HepG2 (cell line): ENCODE measurements around the gene ANTXR1. TPM values are rescaled to one million over a fixed set of nuclear protein-coding genes. Genes with fewer than 3 reads are reported as not detected.

ENCODE experiments used
- AGO2 ChIP-seq: fragments of 200-400 bp; formaldehyde crosslinking; optimal IDR thresholded peaks from 2 replicates; pipeline ENCODE3; 2017; ENCODE audit warnings: mild to moderate bottlenecking, low read depth, low read length, moderate library complexity
- AKAP8 ChIP-seq: sonication (generic); formaldehyde crosslinking; IDR thresholded peaks from 2 replicates; pipeline ENCODE4 v1.5.1; 2020; ENCODE audit warnings: mild to moderate bottlenecking, missing genetic modification reagents
- BCL3 ChIP-seq: sonication (generic); formaldehyde crosslinking; IDR thresholded peaks from 2 replicates; pipeline ENCODE4 v1.5.1; 2020; ENCODE audit warnings: mild to moderate bottlenecking, missing genetic modification reagents, moderate library complexity
- BCL6 ChIP-seq: IDR thresholded peaks from 2 replicates; pipeline ENCODE4 v1.6.1; 2016; ENCODE audit warnings: missing genetic modification reagents, missing compliant biosample characterization
- DNMT3B ChIP-seq: conservative IDR thresholded peaks from 2 replicates; pipeline ENCODE4 v1.6.1; 2016; ENCODE audit warnings: missing biosample characterization, control low read depth
- EHMT2 ChIP-seq: fragments of 200-600 bp; sonication (generic); IDR thresholded peaks from 2 replicates; pipeline ENCODE4 v1.7.0; 2017; ENCODE audit warnings: antibody characterized with exemption, low read depth, low read length, borderline replicate concordance
- FOXP1 ChIP-seq, 2 experiments: fragments of 450-650 bp in 1 of 2; IDR thresholded peaks; 2 replicates each; pipeline ENCODE4 v1.6.1; 2017 to 2018; ENCODE audit warnings: antibody characterized with exemption in 1 of 2
- GLMP ChIP-seq: sonication (generic); formaldehyde crosslinking; IDR thresholded peaks from 2 replicates; pipeline ENCODE4 v1.9.0; 2021; ENCODE audit warnings: missing genetic modification reagents, mild to moderate bottlenecking, borderline replicate concordance
- HOXA9 ChIP-seq: sonication (generic); formaldehyde crosslinking; IDR thresholded peaks from 2 replicates; pipeline ENCODE4 v1.8.1; 2022; ENCODE audit warnings: missing genetic modification reagents, mild to moderate bottlenecking, moderate library complexity, borderline replicate concordance
- KDM1A ChIP-seq: IDR thresholded peaks from 2 replicates; pipeline ENCODE4 v1.6.1; 2016; ENCODE audit warnings: missing compliant biosample characterization
- MTERF4 ChIP-seq: sonication (generic); formaldehyde crosslinking; IDR thresholded peaks from 2 replicates; pipeline ENCODE4 v1.8.0; 2023; ENCODE audit warnings: mild to moderate bottlenecking, missing genetic modification reagents
- NFKB2 ChIP-seq: sonication (generic); formaldehyde crosslinking; IDR thresholded peaks from 2 replicates; pipeline ENCODE4 v1.4.0; 2020; ENCODE audit warnings: missing genetic modification reagents, borderline replicate concordance
- NKX3-1 ChIP-seq: sonication (generic); formaldehyde crosslinking; IDR thresholded peaks from 2 replicates; pipeline ENCODE4 v1.5.0; 2020; ENCODE audit warnings: missing genetic modification reagents
- SOX5 ChIP-seq: IDR thresholded peaks from 2 replicates; pipeline ENCODE4 v1.6.1; 2016; ENCODE audit warnings: borderline replicate concordance
- SPEN ChIP-seq: sonication (generic); formaldehyde crosslinking; IDR thresholded peaks from 2 replicates; pipeline ENCODE4 v1.5.1; 2020; ENCODE audit warnings: low read depth, mild to moderate bottlenecking, missing genetic modification reagents
- TCF7L2 ChIP-seq: IDR thresholded peaks from 2 replicates; pipeline ENCODE4 v1.6.1; 2011; ENCODE audit warnings: mild to moderate bottlenecking, low read depth, low read length, moderate library complexity
- ZNF136 ChIP-seq: sonication (generic); formaldehyde crosslinking; IDR thresholded peaks from 2 replicates; pipeline ENCODE4 v1.8.1; 2022; ENCODE audit warnings: low read depth, mild to moderate bottlenecking, moderate library complexity, missing genetic modification reagents
- ZNF232 ChIP-seq: sonication (generic); formaldehyde crosslinking; IDR thresholded peaks from 2 replicates; pipeline ENCODE4 v1.4.0; 2020; ENCODE audit warnings: missing genetic modification reagents, borderline replicate concordance
- ZNF598 ChIP-seq: sonication (generic); formaldehyde crosslinking; IDR thresholded peaks from 2 replicates; pipeline ENCODE4 v1.5.1; 2020; ENCODE audit warnings: mild to moderate bottlenecking, missing genetic modification reagents, borderline replicate concordance
- ZNF687 ChIP-seq: sonication (generic); formaldehyde crosslinking; IDR thresholded peaks from 2 replicates; pipeline ENCODE4 v1.5.1; 2020; ENCODE audit warnings: mild to moderate bottlenecking, missing genetic modification reagents, moderate library complexity
- polyA plus RNA-seq, 8 experiments: library from polyadenylated mRNA; depleted of rRNA in 3 of 8; stranded (reverse) in 7 of 8; unstranded in 1 of 8; fragments of >200 nt; fragmentation: Illumina TruSeq in 4 of 8; extraction: Trizol in 4 of 8; gene quantifications; 2 replicates each; pipeline versions ENCODE4 v1.2.1 to v1.2.3, GENCODE V29; 2011 to 2016; ENCODE audit warnings: low read depth in 4 of 8, missing spikeins in 1 of 8, mixed read lengths in 1 of 8; ENCODE audit not compliant: insufficient read depth in 1 of 8
- total RNA-seq, 5 experiments: library from RNA; depleted of rRNA; stranded (reverse); fragments of >200 nt; fragmentation: Illumina TruSeq; extraction: Trizol; gene quantifications; 2 replicates each; pipeline ENCODE4 v1.2.3, GENCODE V29; 2016; ENCODE audit warnings: low read depth in 1 of 5

ANTXR1 gene
- total and polyA plus RNA-seq, 2 of the 13 experiments (the other 11 are each of a cell fraction or from before 2014, with no cell fraction given): 4.5 to 12.7 TPM

GRCh38 chr2:69177063-69177771, 164.2 kb downstream of the ANTXR1 start (continued):
- TF ChIP-seq ZNF687 (CRISPR knock-in tag) (peak; percentile 40; the same call in 1 of the 2 replicates), HOXA9 (no peak), BCL6 (CRISPR knock-in tag) (no peak), ZNF232 (0 out of 2 replicates have a peak, but pooled peaks have one; percentile 33), KDM1A (no peak), MTERF4 (CRISPR knock-in tag) (0 out of 2 replicates have a peak, but pooled peaks have one; percentile 69), NKX3-1 (CRISPR knock-in tag) (no peak), EHMT2 (peak; percentile 66; the same call in 1 of the 2 replicates), BCL3 (CRISPR knock-in tag) (0 out of 2 replicates have a peak, but pooled peaks have one; percentile 67), SPEN (no peak), ZNF598 (peak; percentile 16; the same call in 1 of the 2 replicates), FOXP1 (IDR thresholded peaks at IDR 0.05) (no peak), FOXP1 (CRISPR knock-in tag; IDR thresholded peaks at IDR 0.05) (no peak), ZNF136 (CRISPR knock-in tag) (0 out of 2 replicates have a peak, but pooled peaks have one; percentile 55), NFKB2 (CRISPR knock-in tag) (no peak), TCF7L2 (no peak), SOX5 (CRISPR knock-in tag) (no peak; the same call in 1 of the 2 replicates), AGO2 (no peak), GLMP (CRISPR knock-in tag) (no peak), DNMT3B (CRISPR knock-in tag) (no peak), AKAP8 (CRISPR knock-in tag) (no peak)
